GM18505 (cell line): ENCODE data around the gene RASAL3.
"Not testable (repeated sequence)": the region's sequence is repeated elsewhere in the genome, so short reads cannot be mapped to it uniquely, and the experiment has no call there.

Source experiments
- ATAC-seq: cut with Tn5 transposase; IDR thresholded peaks from one replicate; pipeline ENCODE4 v1.9.1; 2021; ENCODE audit not compliant: unreplicated experiment
- POLR2A ChIP-seq: IDR thresholded peaks from 4 replicates; pipeline ENCODE4 v1.6.1; 2011; ENCODE audit warnings: borderline replicate concordance; ENCODE audit not compliant: insufficient read depth, insufficient read length; ENCODE audit errors: extremely low read depth

Gene RASAL3

GRCh38 chr19:15421136-15421695 is 43.1 kb downstream of the RASAL3 start:
- ATAC-seq, result no peak
- no peak for TF ChIP-seq POLR2A

GRCh38 chr19:15419413-15420025 is 44.8 kb downstream of the RASAL3 start:
- no peak for TF ChIP-seq POLR2A
- no peak for ATAC-seq

- peak; percentile 85 for ATAC-seq
- peak; percentile 95 for TF ChIP-seq POLR2A
Measured at GRCh38 chr19:15418579-15419412, 45.5 kb downstream of the RASAL3 start, which contains the start of gene AKAP8L. Gene AKAP8L, minus strand, starts transcription at chr19:15418988. Its CDS starts 65 bp downstream, at chr19:15418923.

- no peak for TF ChIP-seq POLR2A
- ATAC-seq, result no peak
Measured at GRCh38 chr19:15418231-15418578, 46.1 kb downstream of the RASAL3 start.

GRCh38 chr19:15417699-15418098 is 46.6 kb downstream of the RASAL3 start:
- ATAC-seq, result no peak

GRCh38 chr19:15412832-15413231 is 51.5 kb downstream of the RASAL3 start:
- TF ChIP-seq POLR2A, result no peak
- no peak for ATAC-seq

More at GRCh38 chr19:15417699-15418098, 46.6 kb downstream of the RASAL3 start:
- TF ChIP-seq POLR2A, result no peak

GRCh38 chr19:15411351-15411750 is 53.0 kb downstream of the RASAL3 start:
- ATAC-seq, result not testable (repeated sequence)

- no peak for TF ChIP-seq POLR2A
- no peak for ATAC-seq
Measured at GRCh38 chr19:15404780-15405211, 59.5 kb downstream of the RASAL3 start.

- no peak for TF ChIP-seq POLR2A
- no peak for ATAC-seq
Measured at GRCh38 chr19:15404097-15404779, 60.1 kb downstream of the RASAL3 start.

- TF ChIP-seq POLR2A, result no peak
- ATAC-seq, result no peak
Measured at GRCh38 chr19:15403151-15403531, 61.2 kb downstream of the RASAL3 start.

- no peak for TF ChIP-seq POLR2A
- no peak for ATAC-seq
Measured at GRCh38 chr19:15402411-15403150, 61.8 kb downstream of the RASAL3 start.
